ENCODE measurements around the gene FAF2.

Gene FAF2

DNA sequence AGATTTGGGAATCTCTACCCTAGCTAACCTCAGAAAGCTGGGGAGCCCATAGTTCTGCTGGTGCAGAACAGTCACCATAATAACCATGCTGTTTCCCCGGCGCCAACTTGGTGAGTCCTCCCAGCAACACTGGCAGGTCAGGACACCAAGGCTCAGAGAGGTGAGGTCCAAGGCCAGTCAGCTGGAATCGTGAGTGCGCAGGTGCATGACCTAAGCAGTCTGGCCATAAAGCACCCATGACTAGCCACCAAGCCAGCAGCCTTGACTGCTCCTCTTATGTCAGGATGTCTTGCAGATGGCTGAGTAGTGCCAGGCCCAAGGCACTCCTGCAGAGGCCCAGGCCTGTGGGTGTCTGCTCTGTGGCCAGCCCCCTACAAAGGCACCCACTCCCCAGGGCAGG lies 86.5 kb downstream of the FAF2 start:
- H3K4me3 ChIP-seq (replicated peaks; ENCODE audit: insufficient read depth, low read length): peak overlapping the region; percentile 72
- H3K27ac ChIP-seq (replicated peaks): peak overlapping the region; percentile 99
- DNase-seq (ENCODE audit: low read depth in 1 of 2, low spot score in 1 of 2): no peak
- H3K27me3 ChIP-seq (ENCODE audit: insufficient read depth, poor library complexity, severe bottlenecking): no peaks in the 10 kb centered on the region
- TF ChIP-seq REST (IDR thresholded peaks at IDR 0.05; ENCODE audit: insufficient replicate concordance, low read depth) (no peak), SPI1 (IDR thresholded peaks at IDR 0.05; ENCODE audit: borderline replicate concordance, low read depth) (no peak), CTCF (IDR thresholded peaks at IDR 0.05; ENCODE audit: insufficient read depth, low read length) (no peak), GABPA (IDR thresholded peaks at IDR 0.05; ENCODE audit: low read depth) (no peak)

DNA sequence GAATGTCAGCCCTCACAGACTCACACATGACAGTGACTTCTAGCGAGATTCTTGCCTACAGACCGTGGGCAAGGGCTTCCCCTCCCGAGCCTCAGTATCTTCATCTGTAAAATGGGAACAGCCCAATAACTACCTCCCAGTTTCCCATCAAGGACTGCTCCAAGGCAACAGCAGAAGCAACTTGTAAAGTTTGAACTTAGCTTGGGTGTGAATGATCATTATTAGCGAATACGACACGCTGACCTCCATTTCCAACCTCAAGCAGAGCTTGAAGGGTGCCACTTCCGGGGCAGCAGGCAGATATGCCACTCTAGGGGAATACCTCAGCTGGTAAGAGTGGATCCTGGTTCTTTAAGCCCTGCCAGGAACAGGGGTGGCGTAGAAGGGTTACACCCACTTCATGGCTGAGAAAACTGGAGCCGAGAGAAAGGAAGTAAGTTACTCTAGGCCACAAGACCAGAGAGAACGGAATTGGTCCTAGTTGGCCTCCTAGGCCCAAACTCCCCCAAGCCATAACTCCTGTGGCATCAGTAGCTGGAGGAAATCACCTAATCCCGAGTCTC lies 87.0 kb downstream of the FAF2 start:
- Histone ChIP-seq H3K4me3 (replicated peaks; ENCODE audit: insufficient read depth, low read length) (peak overlapping the region; percentile 72), H3K27me3 (ENCODE audit: insufficient read depth, poor library complexity, severe bottlenecking) (no peaks in the 10 kb centered on the region), H3K27ac (replicated peaks) (peak overlapping the region; percentile 99)
- DNase-seq (ENCODE audit: low read depth in 1 of 2, low spot score in 1 of 2): peak in 1 of 2 experiments; percentile 88
- TF ChIP-seq GABPA (IDR thresholded peaks at IDR 0.05; ENCODE audit: low read depth): no peak; the same call in 1 of the 2 replicates
- no peak for TF ChIP-seq CTCF (IDR thresholded peaks at IDR 0.05; ENCODE audit: insufficient read depth, low read length)
- TF ChIP-seq SPI1 (IDR thresholded peaks at IDR 0.05; ENCODE audit: borderline replicate concordance, low read depth): peak; percentile 68; the same call in 1 of the 2 replicates
- TF ChIP-seq REST (IDR thresholded peaks at IDR 0.05; ENCODE audit: insufficient replicate concordance, low read depth): peak; percentile 55
- TF ChIP-seq POLR2AphosphoS5 (IDR thresholded peaks at IDR 0.05; ENCODE audit: low read depth): peak; percentile 86

DNA sequence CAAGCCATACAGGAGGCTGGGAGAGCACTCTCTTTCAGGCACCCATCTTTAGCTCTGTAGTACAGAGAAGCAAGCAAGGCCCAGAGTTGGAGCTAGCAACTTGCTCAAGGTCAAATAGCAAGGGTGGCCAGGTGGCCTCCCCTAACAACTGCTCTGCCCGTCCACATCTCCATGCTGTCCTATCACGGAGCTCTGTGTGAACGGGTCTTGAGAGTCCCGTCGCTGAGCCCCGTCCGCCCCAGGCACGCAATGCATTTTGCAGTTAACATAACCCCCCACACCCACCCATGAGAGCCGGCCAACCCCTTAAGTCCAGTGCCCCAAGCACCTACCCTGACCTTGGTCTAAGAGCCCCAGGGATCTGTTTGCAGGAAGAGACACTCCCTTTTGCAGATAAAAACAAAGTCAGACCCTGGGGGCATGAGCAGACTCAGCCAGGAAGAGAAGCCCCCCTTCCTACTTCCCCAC lies 87.5 kb downstream of the FAF2 start:
- no peak for DNase-seq (ENCODE audit: low read depth in 1 of 2, low spot score in 1 of 2)
- peak overlapping the region; percentile 72 for H3K4me3 ChIP-seq (replicated peaks; ENCODE audit: insufficient read depth, low read length)
- TF ChIP-seq POLR2AphosphoS5 (IDR thresholded peaks at IDR 0.05; ENCODE audit: low read depth) (no peak; the same call in none of the 2 replicates), REST (IDR thresholded peaks at IDR 0.05; ENCODE audit: insufficient replicate concordance, low read depth) (peak; percentile 20)
- no peaks in the 10 kb centered on the region for H3K27me3 ChIP-seq (ENCODE audit: insufficient read depth, poor library complexity, severe bottlenecking)
- peak overlapping the region; percentile 99 for H3K27ac ChIP-seq (replicated peaks)

All from HL-60 (cell line).